Measurements from ENCODE around the gene SPEG.

DNA sequence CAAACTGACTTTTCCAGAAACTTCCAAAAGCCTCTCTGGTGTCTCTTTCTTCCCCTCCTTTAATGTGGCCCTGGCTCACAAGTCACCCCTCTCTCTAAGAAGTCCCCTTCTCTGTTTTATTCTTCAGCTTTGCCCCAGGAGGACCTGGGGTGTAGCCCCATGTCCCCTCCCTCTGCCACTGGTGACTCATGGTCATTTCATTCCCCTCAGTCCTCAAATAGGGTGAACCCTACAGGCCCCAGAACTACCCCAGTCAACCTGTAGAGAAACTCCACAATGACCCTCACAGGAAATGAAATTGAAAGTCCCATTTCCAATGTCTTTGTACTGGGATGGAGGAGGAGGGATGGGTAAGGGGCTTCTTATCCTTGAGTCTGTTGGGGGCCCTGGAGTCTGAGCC, 6.2 kb upstream of the SPEG start:
- TF ChIP-seq, protein P1, sequence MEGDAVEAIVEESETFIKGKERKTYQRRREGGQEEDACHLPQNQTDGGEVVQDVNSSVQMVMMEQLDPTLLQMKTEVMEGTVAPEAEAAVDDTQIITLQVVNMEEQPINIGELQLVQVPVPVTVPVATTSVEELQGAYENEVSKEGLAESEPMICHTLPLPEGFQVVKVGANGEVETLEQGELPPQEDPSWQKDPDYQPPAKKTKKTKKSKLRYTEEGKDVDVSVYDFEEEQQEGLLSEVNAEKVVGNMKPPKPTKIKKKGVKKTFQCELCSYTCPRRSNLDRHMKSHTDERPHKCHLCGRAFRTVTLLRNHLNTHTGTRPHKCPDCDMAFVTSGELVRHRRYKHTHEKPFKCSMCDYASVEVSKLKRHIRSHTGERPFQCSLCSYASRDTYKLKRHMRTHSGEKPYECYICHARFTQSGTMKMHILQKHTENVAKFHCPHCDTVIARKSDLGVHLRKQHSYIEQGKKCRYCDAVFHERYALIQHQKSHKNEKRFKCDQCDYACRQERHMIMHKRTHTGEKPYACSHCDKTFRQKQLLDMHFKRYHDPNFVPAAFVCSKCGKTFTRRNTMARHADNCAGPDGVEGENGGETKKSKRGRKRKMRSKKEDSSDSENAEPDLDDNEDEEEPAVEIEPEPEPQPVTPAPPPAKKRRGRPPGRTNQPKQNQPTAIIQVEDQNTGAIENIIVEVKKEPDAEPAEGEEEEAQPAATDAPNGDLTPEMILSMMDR (IDR thresholded peaks at IDR 0.05; ENCODE audit: low read depth, low read length) = no peak
- TF ChIP-seq EZH2phosphoT487 (IDR thresholded peaks at IDR 0.05; ENCODE audit: low read depth) = no peak

All from OCI-LY3 (cell line).